ENCODE results near the gene DSN1.

The DSN1 gene

GRCh38 chr20:36795691-36796090 is 22.1 kb upstream of the DSN1 start:
- DNase-seq = no peak

GRCh38 chr20:36794116-36794474 is 20.5 kb upstream of the DSN1 start:
- no peak for DNase-seq

GRCh38 chr20:36793294-36794115 is 19.9 kb upstream of the DSN1 start:
- no peak for DNase-seq

DNA sequence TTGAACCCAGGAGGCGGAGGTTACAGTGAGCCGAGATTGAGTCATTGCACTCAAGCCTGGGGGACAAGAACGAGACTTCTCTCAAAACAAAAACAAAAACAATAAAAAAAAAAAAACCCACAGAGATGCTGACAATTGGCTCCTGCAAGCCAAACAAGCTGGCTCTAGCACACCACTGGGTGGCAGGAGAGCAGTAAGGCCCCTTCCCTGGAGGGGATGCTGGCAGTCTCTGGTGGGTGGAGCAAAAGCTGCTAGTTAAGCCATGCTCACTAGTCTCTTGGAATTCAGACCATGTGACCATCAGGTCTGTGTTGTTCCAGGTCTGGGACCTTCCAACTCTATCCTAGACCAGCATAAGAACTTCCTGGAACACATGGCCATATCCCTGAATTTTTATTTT is 18.9 kb upstream of the DSN1 start:
- DNase-seq = no peak

DNA sequence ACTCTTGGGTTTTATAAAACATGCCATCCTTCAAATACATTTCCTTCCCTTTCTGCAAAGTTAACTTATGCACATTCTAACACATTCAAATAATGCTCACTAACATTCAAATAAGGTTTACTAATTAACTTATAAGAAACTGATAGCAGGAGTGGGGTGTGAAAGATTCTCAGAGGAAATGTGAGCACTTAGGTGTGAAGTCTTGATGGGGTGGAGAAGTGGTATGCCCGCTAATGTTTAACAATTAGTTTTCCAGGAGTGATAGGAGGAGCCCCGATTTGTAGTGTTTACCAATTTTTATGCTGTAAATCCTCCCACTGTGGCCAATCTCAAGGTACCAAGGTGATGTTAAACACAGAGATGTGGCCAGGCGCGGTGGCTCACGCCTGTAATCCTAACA is 18.3 kb upstream of the DSN1 start:
- DNase-seq = no peak

DNA sequence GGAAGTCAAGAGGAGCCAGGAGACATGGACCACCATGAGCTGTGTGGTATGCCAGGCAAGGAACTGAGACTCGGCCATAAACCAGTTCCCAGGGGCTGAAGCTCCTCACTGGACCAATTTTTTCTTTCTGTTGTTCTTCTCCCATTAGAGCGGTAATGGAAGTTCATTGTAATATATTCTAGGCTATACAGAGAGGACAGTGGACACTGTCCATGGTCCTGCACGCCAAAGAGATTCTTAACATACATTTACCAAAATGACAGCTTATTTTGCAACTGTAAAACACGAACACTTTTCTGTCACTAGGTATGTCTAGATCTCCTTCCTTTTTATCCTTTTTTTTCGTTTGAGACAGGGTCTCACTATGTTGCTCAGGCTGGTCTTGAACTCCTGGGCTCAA is 13.1 kb upstream of the DSN1 start:
- DNase-seq = no peak

- DNase-seq = no peak
Measured at GRCh38 chr20:36786246-36786645, 12.7 kb upstream of the DSN1 start.

DNA sequence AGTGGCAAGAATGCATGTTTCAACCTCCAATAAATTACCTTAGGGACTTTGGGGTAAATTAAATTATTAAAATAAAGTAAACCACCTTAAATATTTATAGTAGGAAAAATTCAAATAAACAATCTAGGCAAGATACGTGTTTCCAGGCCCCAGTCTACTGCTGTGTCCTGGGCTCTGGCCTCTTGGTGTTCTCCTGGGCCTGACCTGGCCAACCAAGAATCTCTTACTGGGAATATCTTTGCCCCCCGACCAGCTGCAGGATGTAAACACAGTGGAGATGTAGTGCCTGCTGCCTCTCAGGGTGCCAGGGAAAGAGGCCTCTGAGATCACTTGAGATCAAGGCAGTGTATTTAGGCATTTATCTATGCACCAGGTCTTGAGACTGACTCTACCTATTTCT is 11.7 kb upstream of the DSN1 start:
- no peak for DNase-seq

DNA sequence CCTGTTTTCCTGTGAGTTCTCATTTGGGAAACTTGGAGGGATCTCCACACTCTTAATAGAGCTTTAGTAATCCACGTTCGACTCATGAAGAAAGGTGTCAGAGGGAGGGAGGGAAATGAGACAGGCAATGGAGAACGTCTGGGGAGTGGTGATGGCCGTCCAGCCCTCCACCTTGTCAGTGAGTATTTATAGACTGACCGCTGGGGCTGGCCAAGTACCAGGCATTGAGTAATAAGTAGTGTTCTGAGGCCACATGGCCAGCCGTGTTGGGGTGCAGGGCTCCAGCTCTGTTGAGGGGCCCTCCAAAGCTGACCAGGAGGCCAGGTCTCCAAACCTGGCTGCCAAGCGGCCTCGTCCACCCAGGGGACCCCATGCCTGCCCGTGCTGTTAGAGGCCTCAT is 11.3 kb upstream of the DSN1 start:
- no peak for DNase-seq

DNA sequence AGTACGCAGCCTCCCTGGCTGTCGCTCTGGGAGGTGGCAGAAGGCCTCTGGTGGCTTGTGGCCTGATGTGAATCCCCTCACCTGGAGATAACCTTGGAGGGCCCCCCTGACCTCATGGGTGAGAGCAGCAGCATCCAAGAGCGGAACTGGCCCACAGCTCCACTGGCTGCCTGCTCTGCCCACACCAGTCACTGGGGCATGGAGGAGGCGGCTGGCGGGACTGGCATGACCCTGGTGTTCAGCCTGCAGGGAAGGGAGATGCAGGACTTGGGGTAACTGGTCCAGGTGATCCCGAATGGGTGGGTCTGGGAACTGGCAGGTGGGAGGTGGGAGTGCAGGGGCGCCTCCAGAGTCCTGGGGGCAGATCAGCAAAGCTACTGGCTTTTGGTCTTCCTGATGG is 10.6 kb upstream of the DSN1 start:
- no peak for DNase-seq

- no peak for DNase-seq
Measured at GRCh38 chr20:36779656-36780025, 6.1 kb upstream of the DSN1 start.

GRCh38 chr20:36778831-36779655 is 5.5 kb upstream of the DSN1 start:
- no peak for DNase-seq

- DNase-seq = no peak
Measured at GRCh38 chr20:36777576-36777975, 4.0 kb upstream of the DSN1 start.

DNA sequence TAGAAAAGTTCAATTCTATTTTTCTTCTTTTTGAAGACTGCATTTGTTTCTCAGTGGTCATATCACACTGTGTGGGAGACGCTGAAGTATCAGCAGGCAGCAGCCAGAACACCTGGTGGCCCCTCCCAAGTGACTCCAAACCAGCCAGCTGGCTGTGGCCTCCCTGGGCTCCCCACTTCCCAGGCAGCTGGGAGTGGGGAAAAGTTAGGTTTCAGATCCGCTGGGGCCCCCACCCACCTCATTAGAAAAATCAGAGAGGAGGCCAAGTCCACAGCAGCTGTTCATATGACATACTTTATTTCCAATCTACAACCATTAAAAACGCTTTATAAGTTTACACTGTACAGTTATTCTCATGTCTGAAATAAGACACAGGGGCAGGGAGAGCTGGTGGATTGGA is 3.6 kb upstream of the DSN1 start:
- no peak for DNase-seq

- no peak for DNase-seq
Measured at GRCh38 chr20:36775826-36776225, 2.3 kb upstream of the DSN1 start.

GRCh38 chr20:36775196-36775595 is 1.6 kb upstream of the DSN1 start:
- DNase-seq = no peak

- no peak for DNase-seq
Measured at GRCh38 chr20:36773107-36773596, 411 bp downstream of the DSN1 start.

DNA sequence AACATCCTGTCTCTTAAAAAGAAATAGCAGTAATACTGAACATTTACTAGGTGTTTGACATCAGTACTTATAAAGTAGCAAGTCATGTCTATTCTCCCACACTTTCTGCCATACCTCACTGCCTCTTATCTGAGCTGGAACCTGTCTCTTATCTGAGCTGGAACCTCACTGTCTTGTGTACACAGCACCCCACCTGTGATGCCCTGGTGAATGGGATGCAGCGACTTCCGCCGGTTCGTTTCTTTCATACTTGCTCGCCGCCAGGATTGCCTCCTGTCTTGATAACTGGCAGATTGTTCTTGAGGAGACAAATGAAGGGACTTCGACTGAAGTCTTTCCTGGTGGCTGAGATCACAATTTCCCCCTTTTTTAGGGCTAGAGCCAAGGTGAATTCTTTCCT is 2.9 kb downstream of the DSN1 start:
- no peak for DNase-seq

- DNase-seq = no peak
Measured at GRCh38 chr20:36768768-36769430, 4.7 kb downstream of the DSN1 start.

DNA sequence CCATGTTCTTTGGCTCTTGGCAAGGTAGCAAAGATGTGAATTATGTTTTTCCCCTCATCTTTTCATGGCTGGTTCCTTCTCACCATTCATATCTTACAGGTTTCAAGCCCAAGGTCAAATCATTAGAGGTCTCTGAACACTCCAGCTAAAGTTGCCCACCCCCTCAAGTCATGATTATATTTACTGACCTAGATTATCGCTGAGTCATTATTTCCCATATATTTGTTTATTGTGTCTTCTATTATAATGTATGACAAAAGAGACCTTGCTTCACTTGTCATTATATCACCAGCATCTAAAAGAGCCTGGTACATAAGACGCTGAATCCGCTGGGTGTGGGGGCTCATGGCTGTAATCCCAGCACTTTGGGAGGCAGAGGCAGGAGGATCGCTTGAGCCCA is 12.4 kb downstream of the DSN1 start:
- DNase-seq = no peak

DNA sequence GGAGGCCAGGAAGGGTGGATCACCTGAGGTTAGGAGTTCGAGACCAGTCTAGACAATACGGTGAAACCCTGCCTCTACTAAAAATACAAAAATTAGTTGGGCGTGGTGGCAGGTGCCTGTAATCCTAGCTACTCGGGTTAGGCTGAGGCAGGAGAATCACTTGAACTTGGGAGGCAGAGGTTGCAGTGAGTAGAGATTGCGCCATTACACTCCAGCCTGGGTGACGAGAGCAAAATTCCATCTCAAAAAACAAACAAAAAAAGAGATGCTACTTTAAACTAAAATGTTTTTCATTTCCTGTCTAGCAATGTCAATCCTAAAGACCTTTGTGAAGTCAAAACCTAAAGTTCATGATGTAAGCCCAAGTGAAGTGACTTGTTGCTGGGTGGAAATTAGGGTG is 12.9 kb downstream of the DSN1 start:
- no peak for DNase-seq

GRCh38 chr20:36758276-36758675 is 15.3 kb downstream of the DSN1 start:
- no peak for DNase-seq

DNA sequence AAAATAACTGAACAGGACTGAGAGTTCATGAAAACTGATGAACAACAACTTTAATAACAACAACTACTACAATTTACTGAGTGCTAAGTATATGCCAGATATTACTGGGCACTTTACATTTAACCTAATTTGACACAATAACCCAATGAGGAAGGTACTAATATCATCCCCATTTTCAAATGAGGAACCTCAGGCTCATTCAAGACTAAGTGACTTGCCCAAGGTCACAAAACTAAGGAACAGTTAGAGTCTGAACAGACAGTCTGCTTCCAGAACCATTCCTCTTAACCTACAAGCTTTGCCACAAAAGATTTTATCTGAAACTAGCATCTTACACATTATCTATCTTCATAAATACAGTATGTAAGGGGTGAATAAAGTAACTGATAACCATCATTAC is 17.1 kb downstream of the DSN1 start:
- no peak for DNase-seq
